K562 (cell line): ENCODE measurements around the gene SPTBN4. TPM values are rescaled to one million over a fixed set of nuclear protein-coding genes. Genes with fewer than 3 reads are reported as not detected.

ENCODE experiments used
- FOS ChIP-seq: IDR thresholded peaks from 3 replicates; pipeline ENCODE4 v1.6.1; 2011; ENCODE audit not compliant: insufficient read length; ENCODE audit errors: extremely low read depth
- FOXP1 ChIP-seq: sonication (generic); formaldehyde crosslinking; IDR thresholded peaks from 2 replicates; pipeline ENCODE4 v1.8.0; 2022; ENCODE audit warnings: mild to moderate bottlenecking, missing genetic modification reagents
- GTF2E2 ChIP-seq: fragments of 200-800 bp; sonication (Bioruptor generic); IDR thresholded peaks from 2 replicates; pipeline ENCODE4 v1.6.1; 2016; ENCODE audit warnings: missing genetic modification characterization, missing compliant biosample characterization
- GTF2F1 ChIP-seq: IDR thresholded peaks from 2 replicates; pipeline ENCODE4 v1.6.1; 2011; ENCODE audit warnings: low read depth, low read length, improper control_type of control experiment
- HNRNPH1 ChIP-seq: fragments of 200-400 bp; formaldehyde crosslinking; optimal IDR thresholded peaks from 2 replicates; pipeline ENCODE3; 2017; ENCODE audit warnings: low read depth, mild to moderate bottlenecking, low read length, moderate library complexity
- NCOA1 ChIP-seq: fragments of 450-650 bp; IDR thresholded peaks from 2 replicates; pipeline ENCODE4 v1.6.1; 2016; ENCODE audit warnings: low read depth
- NEUROD1 ChIP-seq: fragments of 150-350 bp; IDR thresholded peaks from 2 replicates; pipeline ENCODE4 v1.6.1; 2014; ENCODE audit warnings: borderline replicate concordance, low read length, low read depth; ENCODE audit not compliant: partially characterized antibody
- PHF8 ChIP-seq: fragments of 200-600 bp; sonication (generic); IDR thresholded peaks from 2 replicates; pipeline ENCODE4 v1.6.1; 2012; ENCODE audit warnings: mixed run types, mild to moderate bottlenecking, inconsistent platforms, low read length, moderate library complexity, borderline replicate concordance
- PRMT5 ChIP-seq: sonication (generic); formaldehyde crosslinking; IDR thresholded peaks from 2 replicates; pipeline ENCODE4 v1.5.0; 2020; ENCODE audit warnings: missing genetic modification reagents
- RBM39 ChIP-seq: fragments of 200-400 bp; formaldehyde crosslinking; optimal IDR thresholded peaks from 2 replicates; pipeline ENCODE3; 2018; ENCODE audit warnings: low read depth, low read length
- TEAD1 ChIP-seq, 2 experiments: fragments of 450-650 bp in 1 of 2; sonication (generic) in 1 of 2; formaldehyde crosslinking; IDR thresholded peaks; 2 replicates each; pipeline versions ENCODE4 v1.4.0 to v1.8.0; 2020 to 2022; ENCODE audit warnings: mild to moderate bottlenecking in 2 of 2, missing genetic modification reagents in 1 of 2
- ZNF174 ChIP-seq: fragments of 250-450 bp; sonication (Bioruptor Pico); IDR thresholded peaks from 2 replicates; pipeline ENCODE4 v1.4.0; 2020; ENCODE audit warnings: mild to moderate bottlenecking
- ZNF384 ChIP-seq: IDR thresholded peaks from 2 replicates; pipeline ENCODE4 v1.6.1; 2012; ENCODE audit warnings: low read depth, low read length, improper control_type of control experiment
- ZNF41 ChIP-seq: fragments of 250-450 bp; sonication (Bioruptor Pico); conservative IDR thresholded peaks from 2 replicates; pipeline ENCODE4 v1.4.0; 2020; ENCODE audit warnings: mild to moderate bottlenecking
- ZNF766 ChIP-seq: fragments of 200-800 bp; sonication (Bioruptor generic); conservative IDR thresholded peaks from 2 replicates; pipeline ENCODE4 v1.6.1; 2016; ENCODE audit warnings: missing genetic modification characterization, missing compliant biosample characterization
- polyA plus RNA-seq, 8 experiments: library from polyadenylated mRNA; depleted of rRNA in 4 of 8; stranded (reverse) in 5 of 8; unstranded in 3 of 8; fragments of >200 nt; fragmentation: Nextera tagmentation in 2 of 8; fragmentation: Illumina TruSeq in 1 of 8; extraction: Ambion mirVana in 2 of 8; extraction: Trizol in 1 of 8; gene quantifications; 2 replicates each; pipeline versions ENCODE4 v1.2.1 to v1.2.3, GENCODE V29; 2011 to 2014; ENCODE audit warnings: inconsistent platforms in 1 of 8, missing spikeins in 1 of 8
- total RNA-seq, 7 experiments: library from RNA; depleted of rRNA in 6 of 7; stranded (reverse); fragments of >200 nt in 6 of 7; fragmentation: Illumina TruSeq in 2 of 7; extraction: Trizol in 2 of 7; gene quantifications; 2 replicates each; pipeline versions ENCODE4 v1.2.1 to v1.2.3, GENCODE V29; 2011 to 2021; ENCODE audit warnings: low replicate concordance in 1 of 7
- TF ChIP-seq, protein P1 (sequence below): IDR thresholded peaks from 2 replicates; pipeline ENCODE4 v1.6.1; 2011; ENCODE audit warnings: borderline replicate concordance, low read depth, mild to moderate bottlenecking, moderate library complexity, low read length; ENCODE audit not compliant: insufficient read depth, poor library complexity, severe bottlenecking
- TF ChIP-seq, protein P2 (sequence below), 2 experiments: IDR thresholded peaks; 2 replicates each; pipeline ENCODE4 v1.6.1; 2011; ENCODE audit warnings: borderline replicate concordance in 1 of 2, control low read depth in 1 of 2, low read depth in 1 of 2, low read length in 1 of 2, mild to moderate bottlenecking in 1 of 2, mixed read lengths in 1 of 2, moderate library complexity in 1 of 2; ENCODE audit not compliant: insufficient read depth in 1 of 2, insufficient read length in 1 of 2, poor library complexity in 1 of 2, severe bottlenecking in 1 of 2; ENCODE audit errors: extremely low read depth in 1 of 2
- TF ChIP-seq, protein P3 (sequence below): sonication (generic); formaldehyde crosslinking; IDR thresholded peaks from 2 replicates; pipeline ENCODE4 v1.8.0; 2022; ENCODE audit warnings: mild to moderate bottlenecking, missing genetic modification reagents
- TF ChIP-seq, protein P4 (sequence below): fragments of 450-650 bp; IDR thresholded peaks from 2 replicates; pipeline ENCODE4 v1.6.1; 2018; ENCODE audit not compliant: partially characterized antibody

SPTBN4 gene
- total and polyA plus RNA-seq, 9 of the 15 experiments (the other 6 are each of a cell fraction or from before 2014, with no cell fraction given), result 0.01 to 1.5 (median 0.86) TPM

DNA sequence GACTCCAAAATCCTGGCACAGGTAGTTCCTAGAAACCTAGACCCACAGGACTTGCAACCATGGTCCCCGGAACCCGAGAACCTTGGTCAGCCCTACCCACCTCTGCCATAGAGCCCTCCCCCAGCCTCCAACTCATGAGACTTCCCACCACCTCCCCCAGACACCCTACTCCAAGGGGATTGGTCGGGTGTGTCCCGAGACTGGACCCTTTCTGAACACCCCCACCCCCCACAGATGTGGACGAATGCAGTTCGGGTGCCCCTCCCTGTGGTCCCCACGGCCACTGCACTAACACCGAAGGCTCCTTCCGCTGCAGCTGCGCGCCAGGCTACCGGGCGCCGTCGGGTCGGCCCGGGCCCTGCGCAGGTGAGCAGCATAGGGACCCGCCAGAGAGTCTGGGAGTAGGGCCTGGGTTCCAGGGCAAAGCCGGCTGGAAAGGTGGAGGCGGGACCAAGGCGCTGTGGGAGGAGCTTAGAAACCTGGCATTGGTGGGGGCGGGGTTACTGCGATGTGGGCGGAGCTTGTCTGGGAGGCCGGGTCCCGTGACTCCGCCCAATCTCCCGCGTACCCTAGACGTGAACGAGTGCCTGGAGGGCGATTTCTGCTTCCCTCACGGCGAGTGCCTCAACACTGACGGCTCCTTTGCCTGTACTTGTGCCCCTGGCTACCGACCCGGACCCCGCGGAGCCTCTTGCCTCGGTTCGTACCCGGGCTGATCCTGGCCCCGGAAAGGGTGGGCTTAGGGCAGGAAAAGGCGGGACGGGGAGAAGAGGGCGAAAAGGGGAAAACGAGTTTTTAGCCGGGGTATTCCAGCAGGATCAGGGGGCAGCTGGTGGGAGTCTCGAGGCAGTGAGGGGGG lies 146.3 kb downstream of the SPTBN4 start (continued):
- TF ChIP-seq, protein P1, sequence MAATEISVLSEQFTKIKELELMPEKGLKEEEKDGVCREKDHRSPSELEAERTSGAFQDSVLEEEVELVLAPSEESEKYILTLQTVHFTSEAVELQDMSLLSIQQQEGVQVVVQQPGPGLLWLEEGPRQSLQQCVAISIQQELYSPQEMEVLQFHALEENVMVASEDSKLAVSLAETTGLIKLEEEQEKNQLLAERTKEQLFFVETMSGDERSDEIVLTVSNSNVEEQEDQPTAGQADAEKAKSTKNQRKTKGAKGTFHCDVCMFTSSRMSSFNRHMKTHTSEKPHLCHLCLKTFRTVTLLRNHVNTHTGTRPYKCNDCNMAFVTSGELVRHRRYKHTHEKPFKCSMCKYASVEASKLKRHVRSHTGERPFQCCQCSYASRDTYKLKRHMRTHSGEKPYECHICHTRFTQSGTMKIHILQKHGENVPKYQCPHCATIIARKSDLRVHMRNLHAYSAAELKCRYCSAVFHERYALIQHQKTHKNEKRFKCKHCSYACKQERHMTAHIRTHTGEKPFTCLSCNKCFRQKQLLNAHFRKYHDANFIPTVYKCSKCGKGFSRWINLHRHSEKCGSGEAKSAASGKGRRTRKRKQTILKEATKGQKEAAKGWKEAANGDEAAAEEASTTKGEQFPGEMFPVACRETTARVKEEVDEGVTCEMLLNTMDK, result no peak
- TF ChIP-seq ZNF384 (no peak), FOXP1 (0 out of 2 replicates have a peak, but pooled peaks have one; percentile 45), PRMT5 (CRISPR knock-in tag) (no peak), GTF2E2 (tag) (no peak), RBM39 (no peak), GTF2F1 (no peak), ZNF174 (CRISPR knock-in tag) (no peak), FOS (no peak), NEUROD1 (no peak), NCOA1 (no peak; the same call in 1 of the 2 replicates), TEAD1 (CRISPR knock-in tag; IDR thresholded peaks at IDR 0.05) (no peak), ZNF766 (CRISPR knock-in tag) (0 out of 2 replicates have a peak, but pooled peaks have one; percentile 31), PHF8 (peak; percentile 50; the same call in 1 of the 2 replicates), HNRNPH1 (no peak), ZNF41 (CRISPR knock-in tag) (no peak)
- TF ChIP-seq, protein P2, sequence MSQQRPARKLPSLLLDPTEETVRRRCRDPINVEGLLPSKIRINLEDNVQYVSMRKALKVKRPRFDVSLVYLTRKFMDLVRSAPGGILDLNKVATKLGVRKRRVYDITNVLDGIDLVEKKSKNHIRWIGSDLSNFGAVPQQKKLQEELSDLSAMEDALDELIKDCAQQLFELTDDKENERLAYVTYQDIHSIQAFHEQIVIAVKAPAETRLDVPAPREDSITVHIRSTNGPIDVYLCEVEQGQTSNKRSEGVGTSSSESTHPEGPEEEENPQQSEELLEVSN (IDR thresholded peaks at IDR 0.05; ENCODE audit: borderline replicate concordance in 1 of 2, extremely low read depth in 1 of 2, insufficient read depth in 1 of 2, insufficient read length in 1 of 2, low read depth in 1 of 2, low read length in 1 of 2, poor library complexity in 1 of 2, severe bottlenecking in 1 of 2), result no peak
- TF ChIP-seq, protein P3, sequence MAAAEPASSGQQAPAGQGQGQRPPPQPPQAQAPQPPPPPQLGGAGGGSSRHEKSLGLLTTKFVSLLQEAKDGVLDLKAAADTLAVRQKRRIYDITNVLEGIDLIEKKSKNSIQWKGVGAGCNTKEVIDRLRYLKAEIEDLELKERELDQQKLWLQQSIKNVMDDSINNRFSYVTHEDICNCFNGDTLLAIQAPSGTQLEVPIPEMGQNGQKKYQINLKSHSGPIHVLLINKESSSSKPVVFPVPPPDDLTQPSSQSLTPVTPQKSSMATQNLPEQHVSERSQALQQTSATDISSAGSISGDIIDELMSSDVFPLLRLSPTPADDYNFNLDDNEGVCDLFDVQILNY (CRISPR knock-in tag), result no peak
- TF ChIP-seq, protein P4, sequence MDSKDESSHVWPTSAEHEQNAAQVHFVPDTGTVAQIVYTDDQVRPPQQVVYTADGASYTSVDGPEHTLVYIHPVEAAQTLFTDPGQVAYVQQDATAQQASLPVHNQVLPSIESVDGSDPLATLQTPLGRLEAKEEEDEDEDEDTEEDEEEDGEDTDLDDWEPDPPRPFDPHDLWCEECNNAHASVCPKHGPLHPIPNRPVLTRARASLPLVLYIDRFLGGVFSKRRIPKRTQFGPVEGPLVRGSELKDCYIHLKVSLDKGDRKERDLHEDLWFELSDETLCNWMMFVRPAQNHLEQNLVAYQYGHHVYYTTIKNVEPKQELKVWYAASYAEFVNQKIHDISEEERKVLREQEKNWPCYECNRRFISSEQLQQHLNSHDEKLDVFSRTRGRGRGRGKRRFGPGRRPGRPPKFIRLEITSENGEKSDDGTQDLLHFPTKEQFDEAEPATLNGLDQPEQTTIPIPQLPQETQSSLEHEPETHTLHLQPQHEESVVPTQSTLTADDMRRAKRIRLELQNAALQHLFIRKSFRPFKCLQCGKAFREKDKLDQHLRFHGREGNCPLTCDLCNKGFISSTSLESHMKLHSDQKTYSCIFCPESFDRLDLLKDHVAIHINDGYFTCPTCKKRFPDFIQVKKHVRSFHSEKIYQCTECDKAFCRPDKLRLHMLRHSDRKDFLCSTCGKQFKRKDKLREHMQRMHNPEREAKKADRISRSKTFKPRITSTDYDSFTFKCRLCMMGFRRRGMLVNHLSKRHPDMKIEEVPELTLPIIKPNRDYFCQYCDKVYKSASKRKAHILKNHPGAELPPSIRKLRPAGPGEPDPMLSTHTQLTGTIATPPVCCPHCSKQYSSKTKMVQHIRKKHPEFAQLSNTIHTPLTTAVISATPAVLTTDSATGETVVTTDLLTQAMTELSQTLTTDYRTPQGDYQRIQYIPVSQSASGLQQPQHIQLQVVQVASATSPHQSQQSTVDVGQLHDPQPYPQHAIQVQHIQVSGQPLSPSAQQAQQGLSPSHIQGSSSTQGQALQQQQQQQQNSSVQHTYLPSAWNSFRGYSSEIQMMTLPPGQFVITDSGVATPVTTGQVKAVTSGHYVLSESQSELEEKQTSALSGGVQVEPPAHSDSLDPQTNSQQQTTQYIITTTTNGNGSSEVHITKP, result no peak
